ENCODE results near the gene TBX15. TPM values are rescaled to one million over a fixed set of nuclear protein-coding genes. Genes with fewer than 3 reads are reported as not detected.
A peak's percentile ranks its signal among the peaks of the same experiment; 100 is the strongest.

The TBX15 gene
- total RNA-seq, 8 experiments from 2014 or later, result 0.11 to 104 (median 5.3) TPM

- in situ Hi-C loops (cut with MboI; ENCODE audit: low pct_unique_long_range_greater_than_20kb in 2 of 9, low sequenced_read_pairs in 9 of 9, unreplicated experiment in 9 of 9), result no loop called here
- ATAC-seq (replicated peaks in 6 of 8), result no peak
- Histone ChIP-seq H3K4me3 (no peak overlapping the region), H3K27ac (no peak overlapping the region), H3K4me1 (replicated peaks in 1 of 2) (peaks cover 0 to 5% of the 10 kb centered on the region in 2 donors)
- WGBS, 10 experiments, result 79 to 100% (median 96%) methylated on average over 1 to 3 of the region's 3 CpGs; no CpG with 5 or more reads in 2 of the 10 experiments
These were observed 41.0 kb downstream of the TBX15 start for GRCh38 chr1:118947003-118947765.

- in situ Hi-C loops (cut with MboI; ENCODE audit: low pct_unique_long_range_greater_than_20kb in 2 of 9, low sequenced_read_pairs in 9 of 9, unreplicated experiment in 9 of 9), result no loop called here
- ATAC-seq (replicated peaks in 6 of 8), result peak in 1 of 8 experiments; percentile 24
- Histone ChIP-seq H3K4me1 (replicated peaks in 1 of 2) (peaks cover 0 to 5% of the 10 kb centered on the region in 2 donors), H3K4me3 (no peak overlapping the region), H3K27ac (no peak overlapping the region)
- 0 to 100% (median 60%) methylated on average over 1 of the region's 1 CpG; no CpG with 5 or more reads in 5 of the 10 experiments for whole genome bisulfite sequencing, 10 experiments
These were observed 42.7 kb downstream of the TBX15 start for GRCh38 chr1:118945489-118945888.

- 49 to 100% (median 80%) methylated on average over 1 to 4 of the region's 4 CpGs; no CpG with 5 or more reads in 3 of the 10 experiments for WGBS, 10 experiments
- no peak overlapping the region for H3K27ac ChIP-seq
- no peak for ATAC-seq (replicated peaks in 6 of 8)
- no peak overlapping the region for H3K4me3 ChIP-seq
- in situ Hi-C loops (cut with MboI; ENCODE audit: low pct_unique_long_range_greater_than_20kb in 2 of 9, low sequenced_read_pairs in 9 of 9, unreplicated experiment in 9 of 9), result no loop called here
- H3K4me1 ChIP-seq (replicated peaks in 1 of 2), result peaks cover 0 to 5% of the 10 kb centered on the region in 2 donors
These were observed 43.6 kb downstream of the TBX15 start for GRCh38 chr1:118944546-118944945.

- in situ Hi-C loops (cut with MboI; ENCODE audit: low pct_unique_long_range_greater_than_20kb in 2 of 9, low sequenced_read_pairs in 9 of 9, unreplicated experiment in 9 of 9), result no loop called here
- H3K4me3 ChIP-seq, result no peak overlapping the region
- peak in 1 of 8 experiments; percentile 57 for ATAC-seq (replicated peaks in 6 of 8)
- peaks cover 0 to 5% of the 10 kb centered on the region in 2 donors for H3K4me1 ChIP-seq (replicated peaks in 1 of 2)
- 10 to 100% (median 87%) methylated on average over 1 to 2 of the region's 2 CpGs; no CpG with 5 or more reads in 4 of the 10 experiments for WGBS, 10 experiments
- no peak overlapping the region for H3K27ac ChIP-seq
These were observed 44.0 kb downstream of the TBX15 start for GRCh38 chr1:118944133-118944532.

GRCh38 chr1:118940957-118941356 is 47.2 kb downstream of the TBX15 start:
- 44 to 100% (median 73%) methylated on average over 2 to 3 of the region's 3 CpGs for WGBS, 10 experiments
- no peak overlapping the region for H3K27ac ChIP-seq
- H3K4me1 ChIP-seq (replicated peaks in 1 of 2), result no peaks in the 10 kb centered on the region
- ATAC-seq (replicated peaks in 6 of 8), result no peak
- H3K4me3 ChIP-seq, result no peak overlapping the region
- in situ Hi-C loops (cut with MboI; ENCODE audit: low pct_unique_long_range_greater_than_20kb in 2 of 9, low sequenced_read_pairs in 9 of 9, unreplicated experiment in 9 of 9), result no loop called here

GRCh38 chr1:118937413-118938072 is 50.6 kb downstream of the TBX15 start:
- Histone ChIP-seq H3K4me1 (replicated peaks in 1 of 2) (no peaks in the 10 kb centered on the region), H3K27ac (no peak overlapping the region), H3K4me3 (no peak overlapping the region)
- ATAC-seq (replicated peaks in 6 of 8), result no peak
- in situ Hi-C loops (cut with MboI; ENCODE audit: low pct_unique_long_range_greater_than_20kb in 2 of 9, low sequenced_read_pairs in 9 of 9, unreplicated experiment in 9 of 9), result no loop called here
- WGBS, 10 experiments, result 60 to 100% (median 82%) methylated on average over 1 to 4 of the region's 4 CpGs; no CpG with 5 or more reads in 1 of the 10 experiments

- 63 to 100% (median 84%) methylated on average over 1 of the region's 1 CpG; no CpG with 5 or more reads in 2 of the 10 experiments for WGBS, 10 experiments
- H3K4me3 ChIP-seq, result no peak overlapping the region
- in situ Hi-C loops (cut with MboI; ENCODE audit: low pct_unique_long_range_greater_than_20kb in 2 of 9, low sequenced_read_pairs in 9 of 9, unreplicated experiment in 9 of 9), result no loop called here
- H3K27ac ChIP-seq, result no peak overlapping the region
- ATAC-seq (replicated peaks in 6 of 8), result no peak
- H3K4me1 ChIP-seq (replicated peaks in 1 of 2), result no peaks in the 10 kb centered on the region
These were observed 53.4 kb downstream of the TBX15 start for GRCh38 chr1:118934706-118935105.

GRCh38 chr1:118933051-118933781 is 54.9 kb downstream of the TBX15 start:
- 0 to 100% (median 58%) methylated on average over 1 of the region's 1 CpG; no CpG with 5 or more reads in 3 of the 10 experiments for WGBS, 10 experiments
- in situ Hi-C loops (cut with MboI; ENCODE audit: low pct_unique_long_range_greater_than_20kb in 2 of 9, low sequenced_read_pairs in 9 of 9, unreplicated experiment in 9 of 9), result no loop called here
- ATAC-seq (replicated peaks in 6 of 8), result no peak
- Histone ChIP-seq H3K4me1 (replicated peaks in 1 of 2) (no peaks in the 10 kb centered on the region), H3K27ac (no peak overlapping the region), H3K4me3 (no peak overlapping the region)

GRCh38 chr1:118931876-118932275 is 56.3 kb downstream of the TBX15 start:
- Histone ChIP-seq H3K27ac (no peak overlapping the region), H3K4me3 (no peak overlapping the region), H3K4me1 (replicated peaks in 1 of 2) (no peaks in the 10 kb centered on the region)
- ATAC-seq (replicated peaks in 6 of 8), result no peak
- 0 to 100% (median 82%) methylated on average over 1 of the region's 1 CpG; no CpG with 5 or more reads in 2 of the 10 experiments for WGBS, 10 experiments
- in situ Hi-C loops (cut with MboI; ENCODE audit: low pct_unique_long_range_greater_than_20kb in 2 of 9, low sequenced_read_pairs in 9 of 9, unreplicated experiment in 9 of 9), result no loop called here

GRCh38 chr1:118928739-118929554 is 59.2 kb downstream of the TBX15 start:
- no peaks in the 10 kb centered on the region for H3K4me1 ChIP-seq (replicated peaks in 1 of 2)

GRCh38 chr1:118927427-118928187 is 60.5 kb downstream of the TBX15 start:
- WGBS, 10 experiments, result 10 to 91% (median 71%) methylated on average over 1 to 4 of the region's 4 CpGs
- no peak overlapping the region for H3K27ac ChIP-seq
- no peak overlapping the region for H3K4me3 ChIP-seq
- ATAC-seq (replicated peaks in 6 of 8), result peak in 3 of 8 experiments; percentile 57 to 90 (median 85)
- in situ Hi-C loops (cut with MboI; ENCODE audit: low pct_unique_long_range_greater_than_20kb in 2 of 9, low sequenced_read_pairs in 9 of 9, unreplicated experiment in 9 of 9), result no loop called here
- H3K4me1 ChIP-seq (replicated peaks in 1 of 2), result no peaks in the 10 kb centered on the region

More at GRCh38 chr1:118928739-118929554, 59.2 kb downstream of the TBX15 start:
- WGBS, 10 experiments, result 43 to 100% (median 63%) methylated on average over 1 to 2 of the region's 2 CpGs; no CpG with 5 or more reads in 1 of the 10 experiments
- in situ Hi-C loops (cut with MboI; ENCODE audit: low pct_unique_long_range_greater_than_20kb in 2 of 9, low sequenced_read_pairs in 9 of 9, unreplicated experiment in 9 of 9), result no loop called here
- H3K4me3 ChIP-seq, result no peak overlapping the region
- no peak overlapping the region for H3K27ac ChIP-seq
- no peak for ATAC-seq (replicated peaks in 6 of 8)

- Histone ChIP-seq H3K4me1 (replicated peaks in 1 of 2) (no peaks in the 10 kb centered on the region), H3K27ac (no peak overlapping the region), H3K4me3 (no peak overlapping the region)
- in situ Hi-C loops (cut with MboI; ENCODE audit: low pct_unique_long_range_greater_than_20kb in 2 of 9, low sequenced_read_pairs in 9 of 9, unreplicated experiment in 9 of 9), result no loop called here
- ATAC-seq (replicated peaks in 6 of 8), result no peak
These were observed 61.9 kb downstream of the TBX15 start for GRCh38 chr1:118926261-118926660.

Data from motor neuron (in vitro differentiated cells).